ENCODE data around the gene CCDC6. TPM values are rescaled to one million over a fixed set of nuclear protein-coding genes. Genes with fewer than 3 reads are reported as not detected.

The CCDC6 gene
- total and polyA plus RNA-seq, 2 of the 8 experiments (the other 6 are each of a cell fraction or from before 2014, with no cell fraction given): 42.2 to 74.4 TPM

GRCh38 chr10:59801171-59801570 lies 105.2 kb downstream of the CCDC6 start (continued):
- TF ChIP-seq CHD7 (IDR thresholded peaks at IDR 0.05; ENCODE audit: insufficient replicate concordance, low read length) (no peak), ZNF274 (IDR thresholded peaks at IDR 0.05; ENCODE audit: borderline replicate concordance, extremely low read depth, low read length) (no peak), GABPA (IDR thresholded peaks at IDR 0.05; ENCODE audit: borderline replicate concordance, insufficient read depth, low read length) (no peak)

Measured in H1 (cell line).